Smooth muscle cell (in vitro differentiated cells): ENCODE results near the gene HDGFL3. TPM values are rescaled to one million over a fixed set of nuclear protein-coding genes. Genes with fewer than 3 reads are reported as not detected.

Experiments used
- DNase-seq: peaks from one replicate; lab custom pipeline; 2025; ENCODE audit not compliant: unreplicated experiment; lab: John Stamatoyannopoulos, UW
- H2AFZ ChIP-seq: fragments of 200-600 bp; sonication (generic); 2 replicates; pipeline ENCODE4 v1.6.0; 2016; ENCODE audit warnings: antibody characterized with exemption, low read depth, mild to moderate bottlenecking
- H3F3A ChIP-seq: fragments of 200-600 bp; sonication (generic); 2 replicates; pipeline ENCODE4 v1.6.0; 2017; ENCODE audit warnings: antibody characterized with exemption, low read depth
- H3K27ac ChIP-seq: fragments of 200-600 bp; sonication (generic); 2 replicates; pipeline ENCODE4 v1.5.1; 2016; ENCODE audit warnings: low read depth, mild to moderate bottlenecking
- H3K27me3 ChIP-seq: fragments of 200-600 bp; sonication (generic); 2 replicates; pipeline ENCODE4 v1.6.1; 2016; ENCODE audit warnings: low read depth, mild to moderate bottlenecking
- H3K36me3 ChIP-seq: fragments of 200-600 bp; sonication (generic); 2 replicates; pipeline ENCODE4 v1.5.1; 2016; ENCODE audit warnings: low read depth
- H3K4me1 ChIP-seq: fragments of 200-600 bp; sonication (generic); 2 replicates; pipeline ENCODE4 v1.5.1; 2016; ENCODE audit warnings: low read depth
- H3K4me2 ChIP-seq: fragments of 200-600 bp; sonication (generic); 2 replicates; pipeline ENCODE4 v1.6.0; 2016; ENCODE audit warnings: mild to moderate bottlenecking
- H3K4me3 ChIP-seq: fragments of 200-600 bp; sonication (generic); 2 replicates; pipeline ENCODE4 v1.5.1; 2016; ENCODE audit warnings: mild to moderate bottlenecking
- H3K79me2 ChIP-seq: fragments of 200-600 bp; sonication (generic); 2 replicates; pipeline ENCODE4 v1.6.0; 2016; ENCODE audit warnings: low read depth, mild to moderate bottlenecking
- H3K9ac ChIP-seq: fragments of 200-600 bp; sonication (generic); 2 replicates; pipeline ENCODE4 v1.6.0; 2016; ENCODE audit warnings: low read depth
- H3K9me3 ChIP-seq: fragments of 200-600 bp; sonication (generic); replicated peaks from 2 replicates; pipeline ENCODE4 v1.5.1; 2016; ENCODE audit warnings: low read depth
- H4K20me1 ChIP-seq: fragments of 200-600 bp; sonication (generic); 2 replicates; pipeline ENCODE4 v1.6.0; 2016; ENCODE audit warnings: low read depth
- WGBS: methylation state at CpG from one replicate; pipeline ENCODE4 v1.1.7; 2016; ENCODE audit warnings: low lambda C conversion rate; 5-methylcytosine and 5-hydroxymethylcytosine counted together
- polyA plus RNA-seq: library from polyadenylated mRNA; unstranded; fragments of >200 nt; fragmentation: Nextera tagmentation; extraction: Ambion mirVana; gene quantifications from 2 replicates; pipeline ENCODE4 v1.2.1, GENCODE V29; 2016
- total RNA-seq: library from RNA; depleted of rRNA; stranded (reverse); fragments of >200 nt; gene quantifications from 2 replicates; pipeline ENCODE4 v1.2.3, GENCODE V29; 2014
- TF ChIP-seq, protein P1 (sequence below): fragments of 200-600 bp; sonication (generic); IDR thresholded peaks from 2 replicates; pipeline ENCODE4 v1.5.1; 2017; ENCODE audit warnings: borderline replicate concordance, mild to moderate bottlenecking, antibody characterized with exemption; ENCODE audit not compliant: insufficient read depth, poor library complexity, severe bottlenecking

HDGFL3 gene
- total and polyA plus RNA-seq, 2 experiments from 2014 or later: 36.2 to 62.5 TPM

DNA sequence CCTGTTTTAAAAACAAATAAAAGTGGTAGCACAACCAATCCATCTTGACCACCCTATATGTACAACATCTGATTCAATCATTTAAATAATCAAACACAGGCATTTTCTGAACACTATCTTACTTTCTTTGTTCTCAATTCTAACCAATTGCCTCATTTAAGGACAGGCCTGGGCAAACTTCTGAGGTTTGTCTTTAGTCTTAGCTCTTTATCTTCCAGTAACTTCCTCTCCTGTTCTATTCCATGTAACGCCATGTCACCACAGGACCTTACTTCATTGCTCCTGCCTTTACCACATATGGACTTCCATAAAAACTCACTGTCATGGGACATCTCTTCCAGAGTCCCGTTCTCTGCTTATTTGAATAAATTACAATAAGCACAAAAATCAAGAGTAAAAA, 14.9 kb downstream of the HDGFL3 start:
- H3K4me3 ChIP-seq: no peak overlapping the region
- no peaks in the 10 kb centered on the region for H3K9me3 ChIP-seq
- no peaks in the 10 kb centered on the region for H3K36me3 ChIP-seq
- H2AFZ ChIP-seq: no peak overlapping the region
- no peaks in the 10 kb centered on the region for H3K4me1 ChIP-seq
- no peaks in the 10 kb centered on the region for H3F3A ChIP-seq
- no peak overlapping the region for H3K9ac ChIP-seq
- no peak overlapping the region for H3K4me2 ChIP-seq
- peaks cover 76% of the 10 kb centered on the region for H4K20me1 ChIP-seq
- H3K27me3 ChIP-seq: no peaks in the 10 kb centered on the region
- peak overlapping the region; percentile 38 for H3K27ac ChIP-seq
- H3K79me2 ChIP-seq: peaks cover 90% of the 10 kb centered on the region
- no peak for DNase-seq
- TF ChIP-seq, protein P1, sequence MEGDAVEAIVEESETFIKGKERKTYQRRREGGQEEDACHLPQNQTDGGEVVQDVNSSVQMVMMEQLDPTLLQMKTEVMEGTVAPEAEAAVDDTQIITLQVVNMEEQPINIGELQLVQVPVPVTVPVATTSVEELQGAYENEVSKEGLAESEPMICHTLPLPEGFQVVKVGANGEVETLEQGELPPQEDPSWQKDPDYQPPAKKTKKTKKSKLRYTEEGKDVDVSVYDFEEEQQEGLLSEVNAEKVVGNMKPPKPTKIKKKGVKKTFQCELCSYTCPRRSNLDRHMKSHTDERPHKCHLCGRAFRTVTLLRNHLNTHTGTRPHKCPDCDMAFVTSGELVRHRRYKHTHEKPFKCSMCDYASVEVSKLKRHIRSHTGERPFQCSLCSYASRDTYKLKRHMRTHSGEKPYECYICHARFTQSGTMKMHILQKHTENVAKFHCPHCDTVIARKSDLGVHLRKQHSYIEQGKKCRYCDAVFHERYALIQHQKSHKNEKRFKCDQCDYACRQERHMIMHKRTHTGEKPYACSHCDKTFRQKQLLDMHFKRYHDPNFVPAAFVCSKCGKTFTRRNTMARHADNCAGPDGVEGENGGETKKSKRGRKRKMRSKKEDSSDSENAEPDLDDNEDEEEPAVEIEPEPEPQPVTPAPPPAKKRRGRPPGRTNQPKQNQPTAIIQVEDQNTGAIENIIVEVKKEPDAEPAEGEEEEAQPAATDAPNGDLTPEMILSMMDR: no peak
- WGBS: 87% methylated on average over 2 of the region's 2 CpGs

DNA sequence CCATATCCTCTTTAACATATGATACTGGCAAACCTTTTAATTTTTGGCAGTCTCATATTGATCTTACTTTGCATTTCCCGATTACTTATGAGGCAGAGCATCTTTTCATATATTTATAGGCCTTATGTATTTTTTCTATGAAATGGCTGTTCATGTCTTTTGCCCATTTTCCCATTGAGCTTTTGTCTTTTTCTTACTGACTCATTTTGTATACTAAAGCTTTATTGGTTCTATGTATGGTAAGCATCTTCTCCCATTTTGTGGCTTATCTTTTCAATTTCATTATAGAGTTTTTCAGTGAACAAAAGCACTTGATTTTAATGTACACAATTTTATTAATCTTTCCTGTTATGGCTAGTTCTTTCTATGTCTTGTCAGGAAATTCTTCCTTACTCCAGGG, 17.2 kb downstream of the HDGFL3 start:
- Histone ChIP-seq H3F3A (no peaks in the 10 kb centered on the region), H3K9ac (no peak overlapping the region), H3K36me3 (no peaks in the 10 kb centered on the region), H4K20me1 (peaks cover 77% of the 10 kb centered on the region), H3K9me3 (no peaks in the 10 kb centered on the region), H3K27ac (no peak overlapping the region), H3K4me2 (no peak overlapping the region), H3K4me3 (no peak overlapping the region), H2AFZ (no peak overlapping the region), H3K27me3 (no peaks in the 10 kb centered on the region), H3K4me1 (no peaks in the 10 kb centered on the region), H3K79me2 (peaks cover 80% of the 10 kb centered on the region)
- TF ChIP-seq, protein P1: no peak
- 100% methylated on average over 1 of the region's 1 CpG for WGBS
- no peak for DNase-seq

DNA sequence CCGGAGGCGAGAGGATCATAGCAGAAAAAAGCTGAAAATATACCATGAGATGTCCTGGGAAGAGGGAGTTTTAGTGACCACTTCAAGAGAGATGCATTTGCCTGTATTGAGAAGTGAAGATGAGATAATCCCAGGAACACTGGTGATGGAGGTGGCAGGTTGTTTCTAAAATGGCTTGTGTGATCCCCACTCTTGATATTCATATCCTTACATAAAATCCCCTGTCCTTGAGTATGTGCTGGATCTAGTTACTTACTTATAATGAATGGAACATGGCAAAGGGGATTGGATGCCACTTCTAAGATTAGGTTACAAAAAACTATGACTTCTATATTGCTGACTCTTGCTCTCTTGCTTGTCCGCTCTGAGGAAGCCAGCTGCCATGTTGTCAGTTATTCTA, 22.1 kb downstream of the HDGFL3 start:
- no peak for DNase-seq
- TF ChIP-seq, protein P1: no peak
- no peaks in the 10 kb centered on the region for H3K27me3 ChIP-seq

DNA sequence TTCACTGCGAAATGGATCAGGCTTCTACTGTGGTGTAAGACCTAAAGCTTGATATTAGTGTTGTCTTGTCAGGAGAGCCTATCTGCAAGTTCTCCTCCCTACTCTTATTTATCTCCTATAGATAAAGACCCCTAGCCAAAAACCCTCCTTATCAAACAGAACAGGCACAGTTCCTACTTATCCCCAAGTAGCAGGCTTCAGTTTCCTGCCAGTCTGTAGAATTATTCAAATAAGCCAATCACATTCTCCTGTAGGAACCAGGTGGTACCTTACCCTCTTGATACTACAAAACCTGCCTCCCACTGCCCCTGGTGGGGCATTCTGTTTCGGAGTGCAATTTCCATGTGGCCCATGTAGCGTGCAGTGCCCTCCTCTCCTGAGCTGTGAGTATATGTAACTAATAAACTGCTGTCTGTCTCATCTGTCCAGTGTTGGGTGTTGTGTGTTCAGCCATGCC, 28.7 kb downstream of the HDGFL3 start:
- H3K27ac ChIP-seq: no peak overlapping the region
- no peaks in the 10 kb centered on the region for H3K4me1 ChIP-seq
- no peaks in the 10 kb centered on the region for H3F3A ChIP-seq
- H4K20me1 ChIP-seq: peaks cover 95% of the 10 kb centered on the region
- no peak overlapping the region for H3K4me2 ChIP-seq
- no peaks in the 10 kb centered on the region for H3K36me3 ChIP-seq
- no peak overlapping the region for H2AFZ ChIP-seq
- H3K9me3 ChIP-seq: no peaks in the 10 kb centered on the region
- WGBS: 91% methylated on average over 3 of the region's 3 CpGs
- TF ChIP-seq, protein P1: no peak
- no peak for DNase-seq
- no peaks in the 10 kb centered on the region for H3K27me3 ChIP-seq
- H3K4me3 ChIP-seq: no peak overlapping the region
- H3K9ac ChIP-seq: no peak overlapping the region
- peaks cover 35% of the 10 kb centered on the region for H3K79me2 ChIP-seq

More for the DNA sequence above, 22.1 kb downstream of the HDGFL3 start:
- H4K20me1 ChIP-seq: peaks cover 86% of the 10 kb centered on the region
- peaks cover 40% of the 10 kb centered on the region for H3K79me2 ChIP-seq
- 99% methylated on average over 3 of the region's 3 CpGs for WGBS
- no peaks in the 10 kb centered on the region for H3K36me3 ChIP-seq
- H3K4me3 ChIP-seq: no peak overlapping the region
- no peaks in the 10 kb centered on the region for H3F3A ChIP-seq
- H2AFZ ChIP-seq: no peak overlapping the region
- H3K9ac ChIP-seq: no peak overlapping the region
- H3K4me1 ChIP-seq: no peaks in the 10 kb centered on the region
- H3K9me3 ChIP-seq: no peaks in the 10 kb centered on the region
- no peak overlapping the region for H3K27ac ChIP-seq
- H3K4me2 ChIP-seq: no peak overlapping the region
